Neuronal stem cell (in vitro differentiated cells): ENCODE results near the gene PRDM15.

ENCODE experiments used
- DNase-seq: peaks from one replicate; pipeline ENCODE4 v3.0.0-alpha.2; 2013; ENCODE audit warnings: low spot score
- H2AFZ ChIP-seq: one replicate; pipeline ENCODE4 v1.6.1; 2013; ENCODE audit warnings: mild to moderate bottlenecking, low read length, inconsistent platforms
- H2AK5ac ChIP-seq: 2 replicates; pipeline ENCODE4 v1.6.1; 2013; ENCODE audit warnings: low read depth, mild to moderate bottlenecking, inconsistent platforms, low read length, moderate library complexity, mixed read lengths
- H2BK120ac ChIP-seq: 2 replicates; pipeline ENCODE4 v1.6.1; 2013; ENCODE audit warnings: low read depth, mild to moderate bottlenecking, inconsistent platforms, low read length, moderate library complexity, mixed read lengths
- H2BK12ac ChIP-seq: one replicate; pipeline ENCODE4 v1.6.1; 2013; ENCODE audit warnings: low read length, inconsistent platforms
- H2BK15ac ChIP-seq: 2 replicates; pipeline ENCODE4 v1.6.1; 2013; ENCODE audit warnings: mild to moderate bottlenecking, low read length, inconsistent platforms, mixed read lengths
- H2BK5ac ChIP-seq: one replicate; pipeline ENCODE4 v1.6.1; 2013; ENCODE audit warnings: inconsistent platforms, mild to moderate bottlenecking, low read length, moderate library complexity
- H3K14ac ChIP-seq: one replicate; pipeline ENCODE4 v1.6.1; 2013; ENCODE audit warnings: low read length, inconsistent platforms
- H3K18ac ChIP-seq: 2 replicates; pipeline ENCODE4 v1.6.1; 2013; ENCODE audit warnings: low read length, inconsistent platforms
- H3K23ac ChIP-seq: 2 replicates; pipeline ENCODE4 v1.6.1; 2013; ENCODE audit warnings: low read depth, mild to moderate bottlenecking, mixed read lengths, low read length, inconsistent platforms; ENCODE audit not compliant: poor library complexity
- H3K27ac ChIP-seq: replicated peaks from 3 replicates; pipeline ENCODE4 v1.5.1; 2013; ENCODE audit warnings: low read length, inconsistent platforms
- H3K27me3 ChIP-seq, 3 experiments: 2 replicates each; pipeline ENCODE4 v1.6.1; 2013; ENCODE audit warnings: low read length in 3 of 3, mild to moderate bottlenecking in 2 of 3, inconsistent platforms in 1 of 3, low read depth in 1 of 3, mixed read lengths in 1 of 3, moderate library complexity in 1 of 3; ENCODE audit not compliant: control insufficient read depth in 3 of 3, insufficient read depth in 3 of 3
- H3K36me3 ChIP-seq, 2 donors: replicated peaks in 1 of 2; 2 replicates each; pipeline ENCODE4 v1.6.1; 2013; ENCODE audit warnings: low read length in 2 of 2; ENCODE audit not compliant: control insufficient read depth in 2 of 2, insufficient read depth in 2 of 2
- H3K4ac ChIP-seq: 2 replicates; pipeline ENCODE4 v1.6.1; 2013; ENCODE audit warnings: inconsistent platforms, mild to moderate bottlenecking, low read length, moderate library complexity
- H3K4me1 ChIP-seq, 2 donors: 1 replicate in 1 of 2; 2 replicates in 1 of 2; pipeline ENCODE4 v1.6.1; 2013; ENCODE audit warnings: low read length in 2 of 2, low read depth in 1 of 2; ENCODE audit not compliant: control insufficient read depth in 2 of 2, insufficient read depth in 1 of 2
- H3K4me2 ChIP-seq: one replicate; pipeline ENCODE4 v1.6.1; 2013; ENCODE audit warnings: mild to moderate bottlenecking, low read length, inconsistent platforms; ENCODE audit not compliant: insufficient read depth, poor library complexity, severe bottlenecking
- H3K4me3 ChIP-seq, 2 donors: 2 replicates each; pipeline ENCODE4 v1.5.1; 2013; ENCODE audit warnings: low read length in 2 of 2, mild to moderate bottlenecking in 2 of 2, inconsistent platforms in 1 of 2, moderate library complexity in 1 of 2
- H3K79me1 ChIP-seq: one replicate; pipeline ENCODE4 v1.6.1; 2013; ENCODE audit warnings: low read depth, mild to moderate bottlenecking, inconsistent platforms, low read length, moderate library complexity
- H3K9ac ChIP-seq: one replicate; pipeline ENCODE4 v1.6.1; 2013; ENCODE audit warnings: mild to moderate bottlenecking, low read depth, low read length, inconsistent platforms; ENCODE audit not compliant: poor library complexity
- H3K9me3 ChIP-seq, 2 donors: replicated peaks in 1 of 2; 2 replicates each; pipeline versions ENCODE3 to v1.6.1; 2013; ENCODE audit warnings: low read length in 2 of 2, mild to moderate bottlenecking in 2 of 2, inconsistent platforms in 1 of 2, low read depth in 1 of 2, mixed read lengths in 1 of 2, moderate library complexity in 1 of 2; ENCODE audit not compliant: control insufficient read depth in 2 of 2, insufficient read depth in 1 of 2
- H4K8ac ChIP-seq: one replicate; pipeline ENCODE4 v1.6.1; 2013; ENCODE audit warnings: low read depth, mild to moderate bottlenecking, inconsistent platforms, low read length, moderate library complexity
- H4K91ac ChIP-seq: one replicate; pipeline ENCODE4 v1.6.1; 2013; ENCODE audit warnings: low read length, low read depth, mild to moderate bottlenecking, inconsistent platforms; ENCODE audit not compliant: poor library complexity
- WGBS, 2 donors: extraction: QIAGEN DNeasy Blood & Tissue Kit; methylation state at CpG; one replicate each; pipeline ENCODE4 v1.1.7; 2013; ENCODE audit warnings: missing lambda C conversion rate in 2 of 2, mixed read lengths in 1 of 2; ENCODE audit not compliant: insufficient read length in 2 of 2, insufficient replicate concordance in 1 of 2; ENCODE audit errors: extremely low coverage in 2 of 2; 5-methylcytosine and 5-hydroxymethylcytosine counted together

Gene PRDM15

DNA sequence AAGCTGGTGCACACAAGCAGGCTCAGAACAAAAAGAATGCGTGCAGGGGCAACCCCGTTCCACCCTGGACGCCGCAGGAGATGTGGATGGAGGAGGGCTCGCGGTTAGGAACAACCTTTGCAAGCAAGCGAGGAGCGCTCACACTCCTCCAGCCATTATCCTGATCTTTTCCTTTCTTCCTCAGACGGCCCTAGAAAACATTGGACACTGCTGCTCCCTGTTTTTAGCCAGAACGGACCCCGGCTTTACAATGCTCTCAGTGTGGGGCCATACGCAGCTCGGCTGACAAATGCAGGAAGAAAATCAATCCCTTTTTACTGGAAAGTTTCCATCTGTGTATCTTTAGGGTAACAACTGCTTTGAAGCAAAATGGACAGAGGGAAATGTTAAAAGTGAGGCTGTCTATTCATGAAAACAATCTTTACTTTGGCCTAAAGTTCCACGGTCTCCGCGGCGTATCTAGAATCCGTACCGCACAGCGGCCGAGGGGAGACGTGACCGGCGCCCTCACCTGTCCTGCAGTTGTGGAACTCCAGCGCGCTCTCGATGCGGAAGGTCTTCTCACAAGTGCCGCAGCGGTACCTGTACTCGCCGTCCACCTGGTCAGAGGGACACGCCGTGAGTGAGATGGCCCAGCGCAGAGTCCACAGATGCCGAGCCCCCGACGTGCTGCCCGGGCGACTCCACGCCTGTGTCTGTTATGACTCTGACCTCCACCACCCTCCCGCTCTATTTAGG is 44.0 kb downstream of the PRDM15 start:
- peak overlapping the region in 1 of 2 donors; percentile 13 for H3K4me3 ChIP-seq
- peak overlapping the region; percentile 60 for H3K9ac ChIP-seq
- peak overlapping the region; percentile 56 for H3K14ac ChIP-seq
- H3K4ac ChIP-seq: no peak overlapping the region
- peaks cover 18 to 47% of the 10 kb centered on the region in 2 donors for H3K36me3 ChIP-seq
- H3K27ac ChIP-seq: no peak overlapping the region
- peak overlapping the region; percentile 10 for H2BK12ac ChIP-seq
- H2BK15ac ChIP-seq: peak overlapping the region; percentile 94
- no peak overlapping the region for H4K8ac ChIP-seq
- H2BK120ac ChIP-seq: no peak overlapping the region
- no peak overlapping the region for H3K23ac ChIP-seq
- H3K27me3 ChIP-seq: no peaks in the 10 kb centered on the region
- no CpG with 5 or more reads among the region's 42 CpGs for WGBS, 2 donors
- H2BK5ac ChIP-seq: peak overlapping the region; percentile 66
- H3K79me1 ChIP-seq: no peaks in the 10 kb centered on the region
- H3K4me2 ChIP-seq: no peak overlapping the region
- no peak overlapping the region for H3K18ac ChIP-seq
- no peak for DNase-seq
- peak overlapping the region; percentile 85 for H4K91ac ChIP-seq
- H3K4me1 ChIP-seq: peaks cover 0 to 8% of the 10 kb centered on the region in 2 donors
- H2AFZ ChIP-seq: no peak overlapping the region
- H3K9me3 ChIP-seq: peaks cover 0 to 5% of the 10 kb centered on the region in 2 donors
- H2AK5ac ChIP-seq: peak overlapping the region; percentile 81

DNA sequence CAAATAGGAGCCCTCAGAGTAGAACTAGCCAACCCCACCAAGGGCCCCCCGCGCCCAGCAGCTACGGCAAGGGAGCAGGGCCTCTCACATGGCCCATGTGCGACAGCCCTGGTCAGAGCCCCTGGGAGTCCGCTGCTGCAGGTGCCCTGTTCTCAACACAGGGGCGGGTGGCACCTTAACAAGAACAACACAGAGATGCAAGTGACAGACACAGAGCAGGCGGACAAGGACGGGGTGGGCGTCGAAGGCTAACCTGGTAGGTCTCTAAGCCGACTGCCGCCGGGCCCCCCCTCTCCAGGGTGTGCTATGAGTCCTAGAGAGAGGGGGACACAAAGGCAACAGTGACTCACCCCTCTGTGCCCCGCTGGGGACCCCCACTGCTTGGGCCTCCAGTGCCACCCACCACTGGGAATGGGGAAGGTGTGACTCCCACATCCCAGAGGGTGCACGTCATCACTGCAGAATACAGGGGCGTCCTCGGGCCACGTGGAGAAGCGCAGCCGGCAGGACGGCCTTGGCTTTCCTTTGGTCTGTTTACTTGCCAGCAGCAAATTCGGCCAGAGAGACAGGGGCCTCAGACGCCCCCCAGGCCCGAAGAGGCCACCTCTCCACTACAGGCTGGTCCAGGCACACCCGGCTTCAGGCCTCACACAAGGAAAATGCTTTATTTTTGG is 44.8 kb downstream of the PRDM15 start:
- Histone ChIP-seq H2BK15ac (no peak overlapping the region), H2BK12ac (no peak overlapping the region), H2AFZ (no peak overlapping the region), H3K4me1 (peaks cover 0 to 8% of the 10 kb centered on the region in 2 donors), H3K36me3 (peaks cover 18 to 43% of the 10 kb centered on the region in 2 donors), H2AK5ac (no peak overlapping the region), H4K8ac (no peak overlapping the region), H3K4ac (no peak overlapping the region), H3K9ac (no peak overlapping the region), H3K27me3 (no peaks in the 10 kb centered on the region), H3K23ac (no peak overlapping the region), H3K79me1 (no peaks in the 10 kb centered on the region), H3K27ac (no peak overlapping the region), H3K9me3 (peaks cover 0 to 6% of the 10 kb centered on the region in 2 donors), H3K4me3 (no peak overlapping the region), H3K4me2 (no peak overlapping the region), H4K91ac (no peak overlapping the region), H2BK120ac (no peak overlapping the region), H2BK5ac (peak overlapping the region; percentile 66), H3K14ac (no peak overlapping the region), H3K18ac (peak overlapping the region; percentile 45)
- DNase-seq: no peak
- WGBS, 2 donors: no CpG with 5 or more reads among the region's 25 CpGs

DNA sequence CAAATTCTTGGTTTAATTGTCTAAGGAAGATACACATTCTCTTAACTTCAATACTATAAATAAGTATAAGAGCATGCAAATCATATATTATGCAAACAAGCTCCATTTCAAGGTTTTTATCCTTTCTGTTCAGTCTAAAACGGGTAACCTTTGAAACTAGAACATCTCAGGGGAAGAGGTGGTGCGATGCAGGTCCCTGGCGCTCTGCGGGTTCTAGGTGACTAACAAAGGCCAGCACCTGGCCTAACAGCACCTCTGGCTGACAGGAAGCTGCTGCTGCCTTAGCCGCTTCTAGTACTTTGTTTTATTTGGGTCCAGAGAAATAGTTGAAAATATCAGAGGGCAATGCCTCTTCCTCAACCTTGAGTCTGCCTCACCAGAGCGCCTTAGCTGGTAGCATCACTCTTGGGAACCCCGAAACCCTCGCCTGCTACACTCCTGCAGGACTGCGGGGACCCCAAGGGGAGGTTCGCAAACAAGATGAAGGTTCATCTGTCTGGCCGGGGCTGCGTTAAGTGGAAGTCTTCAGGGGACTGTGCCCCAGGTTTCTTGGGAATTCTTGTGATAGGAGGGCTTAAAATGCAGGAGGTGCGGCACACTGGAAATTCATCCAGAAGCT is 45.5 kb downstream of the PRDM15 start:
- H3K18ac ChIP-seq: no peak overlapping the region
- no peak overlapping the region for H3K4ac ChIP-seq
- DNase-seq: no peak
- H3K9ac ChIP-seq: no peak overlapping the region
- no peak overlapping the region for H4K8ac ChIP-seq
- peaks cover 0 to 8% of the 10 kb centered on the region in 2 donors for H3K9me3 ChIP-seq
- no peak overlapping the region for H2AK5ac ChIP-seq
- H3K23ac ChIP-seq: no peak overlapping the region
- peaks cover 0 to 8% of the 10 kb centered on the region in 2 donors for H3K4me1 ChIP-seq
- H2BK15ac ChIP-seq: no peak overlapping the region
- H3K27ac ChIP-seq: no peak overlapping the region
- WGBS, 2 donors: no CpG with 5 or more reads among the region's 13 CpGs
- no peaks in the 10 kb centered on the region for H3K27me3 ChIP-seq
- H2BK12ac ChIP-seq: no peak overlapping the region
- no peak overlapping the region for H2BK120ac ChIP-seq
- H3K4me2 ChIP-seq: no peak overlapping the region
- no peak overlapping the region for H3K4me3 ChIP-seq
- no peaks in the 10 kb centered on the region for H3K79me1 ChIP-seq
- no peak overlapping the region for H4K91ac ChIP-seq
- peaks cover 18 to 37% of the 10 kb centered on the region in 2 donors for H3K36me3 ChIP-seq
- H2AFZ ChIP-seq: no peak overlapping the region
- H3K14ac ChIP-seq: no peak overlapping the region
- no peak overlapping the region for H2BK5ac ChIP-seq
